Esophagus (tissue), 2 donors: Measurements from ENCODE around the gene VIL1. TPM values are rescaled to one million over a fixed set of nuclear protein-coding genes. Genes with fewer than 3 reads are reported as not detected.

Source experiments
- H3K27ac ChIP-seq, 2 donors: one replicate each; pipeline ENCODE4 v1.5.1; 2013; ENCODE audit warnings: low read depth in 2 of 2, mild to moderate bottlenecking in 2 of 2, inconsistent platforms in 1 of 2, low read length in 1 of 2, moderate library complexity in 1 of 2
- H3K27me3 ChIP-seq, 2 donors: one replicate each; pipeline ENCODE4 v1.6.1; 2013; ENCODE audit warnings: low read length in 2 of 2, control low read depth in 1 of 2, mild to moderate bottlenecking in 1 of 2; ENCODE audit not compliant: insufficient read depth in 2 of 2, control insufficient read depth in 1 of 2
- H3K36me3 ChIP-seq, 2 donors: one replicate each; pipeline ENCODE4 v1.6.1; 2013; ENCODE audit warnings: low read length in 1 of 2; ENCODE audit not compliant: control insufficient read depth in 2 of 2, insufficient read depth in 2 of 2
- H3K4me1 ChIP-seq, 2 donors: one replicate each; pipeline ENCODE4 v1.6.1; 2013; ENCODE audit warnings: low read length in 1 of 2; ENCODE audit not compliant: control insufficient read depth in 2 of 2, insufficient read depth in 2 of 2
- H3K4me3 ChIP-seq, 2 donors: one replicate each; pipeline ENCODE4 v1.5.1; 2013; ENCODE audit warnings: low read length in 2 of 2, mild to moderate bottlenecking in 2 of 2, low read depth in 1 of 2, moderate library complexity in 1 of 2
- H3K9me3 ChIP-seq, 2 donors: one replicate each; pipeline ENCODE4 v1.6.1; 2013; ENCODE audit warnings: mild to moderate bottlenecking in 2 of 2, low read depth in 1 of 2, low read length in 1 of 2, moderate library complexity in 1 of 2; ENCODE audit not compliant: control insufficient read depth in 2 of 2, insufficient read depth in 1 of 2
- WGBS, 2 donors: extraction: QIAGEN DNeasy Blood & Tissue Kit; methylation state at CpG; one replicate each; pipeline ENCODE4 v1.1.7; 2013; 5-methylcytosine and 5-hydroxymethylcytosine counted together
- polyA plus RNA-seq, 2 donors: library from polyadenylated mRNA; stranded (reverse); fragments of 200-250 nt; gene quantifications; one replicate each; pipeline ENCODE4 v1.2.3, GENCODE V29; 2013
- donor health status: healthy with polysubstance abuse.
- donor health status: Bipolar disorder and iron deficiency.

VIL1 gene
- under 1 TPM; 0.02 to 0.26 TPM for polyA plus RNA-seq

DNA sequence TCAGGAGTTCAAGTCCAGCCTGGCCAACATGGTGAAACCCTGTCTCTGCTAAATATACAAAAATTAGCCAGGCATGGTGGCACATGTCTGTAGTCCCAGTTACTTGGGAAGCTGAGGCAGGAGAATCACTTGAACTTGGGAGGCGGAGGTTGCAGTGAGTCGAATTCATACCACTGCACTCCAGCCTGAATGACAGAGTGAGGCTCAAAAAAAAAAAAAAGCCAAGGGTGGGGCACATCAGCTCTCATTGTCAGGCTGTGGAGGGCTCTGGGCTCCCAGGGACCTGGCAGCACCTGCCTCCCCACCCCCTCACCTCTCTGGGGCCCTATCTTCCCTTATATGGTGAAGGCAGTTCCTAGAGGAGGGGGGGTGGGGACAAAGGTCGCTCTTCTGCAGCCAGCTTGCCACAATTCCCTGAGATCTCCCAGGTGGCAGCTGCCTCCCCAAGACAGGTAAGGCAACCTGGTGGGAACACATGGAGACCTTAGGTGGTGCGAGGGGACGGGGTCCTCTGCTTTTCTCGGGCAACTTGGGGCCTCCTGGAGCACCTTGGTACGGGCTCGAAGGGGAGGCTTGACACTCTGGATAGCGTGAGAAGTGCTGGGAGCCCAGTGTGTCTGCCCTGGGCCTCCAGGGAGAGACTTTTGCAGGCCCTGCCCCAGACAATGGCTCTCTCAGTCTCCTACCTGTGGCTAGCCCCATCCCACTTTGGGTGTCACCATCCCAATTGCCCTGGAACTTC is at the start of gene VIL1:
Gene VIL1 (plus strand): TSS at position 407 of the 742 bp plus-strand sequence. CDS start 4,656 bp downstream, outside the sequence.
- no peaks in the 10 kb centered on the region for H3K9me3 ChIP-seq
- 77 to 84% methylated on average over 8 to 9 of the region's 9 CpGs for WGBS, 2 donors
- no peak within 1 kb of the TSS for H3K4me3 ChIP-seq
- no peaks in the 10 kb centered on the region for H3K36me3 ChIP-seq
- no peak within 1 kb of the TSS for H3K27ac ChIP-seq
- no peaks in the 10 kb centered on the region for H3K4me1 ChIP-seq
- no peaks in the 10 kb centered on the region for H3K27me3 ChIP-seq

DNA sequence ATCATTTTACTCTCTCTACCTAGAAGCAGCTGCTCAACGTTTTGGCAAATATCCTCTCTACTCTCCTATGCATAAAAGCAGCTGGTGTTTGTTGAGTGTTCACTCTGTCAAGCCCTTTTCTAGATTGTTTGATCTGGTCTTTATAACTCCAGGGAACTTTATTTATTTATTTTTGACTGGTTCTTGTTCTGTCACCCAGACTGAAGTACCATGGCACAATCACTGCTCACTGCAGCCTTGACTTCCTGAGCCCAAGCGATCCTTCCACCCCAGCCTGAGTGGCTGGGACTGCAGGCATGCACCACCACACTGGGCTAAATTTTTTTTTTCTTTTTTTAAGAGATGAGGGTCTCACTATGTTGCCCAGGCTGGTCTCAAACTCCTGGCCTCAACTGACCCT is 49.6 kb upstream of the VIL1 start:
- WGBS, 2 donors: 53 to 65% methylated on average over 2 of the region's 2 CpGs
- peaks cover 2 to 3% of the 10 kb centered on the region in 2 donors for H3K9me3 ChIP-seq
- H3K27ac ChIP-seq: no peak overlapping the region
- H3K27me3 ChIP-seq: no peaks in the 10 kb centered on the region
- no peak overlapping the region for H3K4me3 ChIP-seq
- no peaks in the 10 kb centered on the region for H3K4me1 ChIP-seq
- no peaks in the 10 kb centered on the region for H3K36me3 ChIP-seq

DNA sequence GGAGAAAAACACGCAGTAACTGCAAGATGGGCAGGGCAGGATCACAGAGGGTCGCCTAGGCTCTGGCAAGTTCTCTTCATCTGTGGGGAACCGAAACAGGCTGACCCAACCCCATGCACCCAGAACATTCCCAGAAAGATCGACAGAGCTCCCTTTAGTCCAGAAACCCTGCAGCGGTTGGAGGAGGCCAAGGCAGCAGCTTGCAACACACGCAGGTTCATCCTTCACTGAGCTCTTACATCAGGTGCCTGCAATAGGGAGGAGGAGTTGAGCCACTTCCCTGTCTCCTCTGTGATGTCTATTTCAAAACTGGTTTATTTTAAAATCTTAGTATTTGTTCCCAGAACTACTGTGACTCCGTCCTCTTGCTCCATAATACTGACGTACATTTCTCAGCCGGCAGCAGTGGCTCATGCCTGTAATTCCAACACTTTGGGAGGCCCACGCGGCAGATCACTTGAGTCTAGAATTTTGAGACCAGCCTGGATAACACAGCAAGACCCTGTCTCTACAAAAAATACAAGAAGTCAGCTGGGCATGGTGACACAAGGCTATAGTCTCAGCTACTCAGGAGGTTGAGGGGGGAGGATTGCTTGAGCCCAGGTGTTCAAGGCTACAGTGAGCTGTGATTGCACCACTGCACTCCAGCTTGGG is 48.4 kb upstream of the VIL1 start:
- peak overlapping the region in 1 of 2 donors; percentile 1 for H3K27ac ChIP-seq
- H3K36me3 ChIP-seq: no peaks in the 10 kb centered on the region

DNA sequence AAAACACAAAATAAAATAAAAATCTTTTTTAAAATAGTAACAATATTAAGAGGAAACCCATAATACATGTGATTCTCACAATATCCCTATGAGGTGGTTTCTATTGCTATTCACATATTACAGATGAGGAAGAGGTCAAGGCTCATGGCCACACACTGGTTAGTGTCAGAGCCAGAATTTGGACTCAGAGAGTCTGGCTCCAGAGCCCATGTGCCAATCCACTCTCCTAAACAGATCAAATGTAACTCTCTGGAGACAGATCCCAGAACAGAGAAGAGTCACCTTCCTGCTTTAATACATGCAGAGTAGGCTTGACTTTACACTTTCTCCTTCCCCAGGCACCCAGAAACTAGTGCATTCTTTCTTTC is 47.0 kb upstream of the VIL1 start:
- no peaks in the 10 kb centered on the region for H3K27me3 ChIP-seq
- no peak overlapping the region for H3K4me3 ChIP-seq
- H3K36me3 ChIP-seq: no peaks in the 10 kb centered on the region
- H3K9me3 ChIP-seq: no peaks in the 10 kb centered on the region
- H3K4me1 ChIP-seq: no peaks in the 10 kb centered on the region
- H3K27ac ChIP-seq: no peak overlapping the region

More for the DNA sequence above, 48.4 kb upstream of the VIL1 start:
- peaks cover 2 to 3% of the 10 kb centered on the region in 2 donors for H3K9me3 ChIP-seq
- no peaks in the 10 kb centered on the region for H3K27me3 ChIP-seq
- no peaks in the 10 kb centered on the region for H3K4me1 ChIP-seq
- H3K4me3 ChIP-seq: no peak overlapping the region
- 79 to 80% methylated on average over 11 of the region's 11 CpGs for WGBS, 2 donors

DNA sequence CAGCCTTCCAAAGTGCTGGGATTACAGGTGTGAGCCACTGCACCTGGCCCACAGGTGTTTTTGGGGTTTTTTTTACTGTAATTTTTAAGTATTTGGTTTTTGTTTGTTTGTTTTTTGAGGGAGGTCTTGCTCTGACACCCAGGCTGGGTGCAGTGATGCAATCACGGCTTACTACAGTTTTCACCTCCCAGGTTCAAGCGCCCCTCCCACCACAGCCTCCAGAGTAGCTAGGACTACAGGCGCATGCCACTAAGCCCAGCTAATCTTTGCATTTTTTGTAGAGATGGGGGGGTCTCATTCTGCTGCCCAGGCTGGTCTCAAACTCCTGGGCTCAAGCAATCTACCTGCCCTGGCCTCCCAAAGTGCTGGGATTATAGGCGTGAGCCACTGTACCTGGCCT is 44.1 kb upstream of the VIL1 start:
- Histone ChIP-seq H3K4me1 (no peaks in the 10 kb centered on the region), H3K27ac (peak overlapping the region in 1 of 2 donors; percentile 10), H3K4me3 (no peak overlapping the region), H3K36me3 (no peaks in the 10 kb centered on the region), H3K27me3 (no peaks in the 10 kb centered on the region), H3K9me3 (no peaks in the 10 kb centered on the region)
- WGBS, 2 donors: 52 to 58% methylated on average over 4 of the region's 4 CpGs

DNA sequence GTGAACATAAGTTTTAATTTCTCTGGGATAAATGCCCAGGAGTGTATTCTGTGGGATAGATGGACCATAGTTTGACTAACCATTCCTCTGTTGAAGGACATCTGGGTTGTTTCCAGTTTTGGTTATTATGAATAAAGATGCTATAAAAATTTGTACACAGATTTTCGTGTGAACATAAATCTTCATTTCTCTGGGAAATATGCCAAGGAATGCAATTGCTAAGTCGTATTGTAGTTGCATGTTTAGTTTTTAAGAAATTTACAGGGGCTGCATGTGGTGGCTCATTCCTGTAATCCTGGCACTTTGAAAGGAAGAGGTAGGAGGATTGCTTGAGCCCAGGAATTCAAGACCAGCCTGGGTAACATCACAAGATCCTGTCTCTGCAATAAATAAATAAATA is 43.7 kb upstream of the VIL1 start:
- 12 to 29% methylated on average over 2 of the region's 2 CpGs for WGBS, 2 donors
- no peaks in the 10 kb centered on the region for H3K9me3 ChIP-seq
- H3K27ac ChIP-seq: no peak overlapping the region
- no peaks in the 10 kb centered on the region for H3K36me3 ChIP-seq
- no peak overlapping the region for H3K4me3 ChIP-seq
- no peaks in the 10 kb centered on the region for H3K4me1 ChIP-seq
- H3K27me3 ChIP-seq: no peaks in the 10 kb centered on the region

DNA sequence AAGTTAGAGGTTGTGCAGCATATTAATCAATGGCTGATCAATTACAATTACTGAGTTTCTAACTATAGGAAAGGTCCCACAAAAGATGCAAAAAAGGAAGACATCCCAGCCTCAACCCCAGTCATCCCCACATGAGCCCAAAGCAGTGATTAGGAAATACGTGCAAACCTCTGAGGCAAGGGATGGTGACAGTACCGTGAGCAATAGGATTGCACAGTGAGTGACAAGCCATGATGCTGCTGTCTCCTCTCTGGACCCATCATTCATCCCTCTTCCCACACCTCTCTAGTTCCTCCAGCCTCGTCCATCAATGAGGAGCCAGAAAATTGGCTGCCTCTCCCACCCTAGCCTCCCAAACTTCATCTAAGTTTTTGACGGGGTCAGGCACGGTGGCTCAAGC is 40.9 kb upstream of the VIL1 start:
- H3K4me1 ChIP-seq: peaks cover 0 to 4% of the 10 kb centered on the region in 2 donors
- 85 to 88% methylated on average over 5 of the region's 5 CpGs for WGBS, 2 donors
- H3K36me3 ChIP-seq: no peaks in the 10 kb centered on the region
- no peak overlapping the region for H3K4me3 ChIP-seq
- no peak overlapping the region for H3K27ac ChIP-seq
- no peaks in the 10 kb centered on the region for H3K9me3 ChIP-seq
- no peaks in the 10 kb centered on the region for H3K27me3 ChIP-seq

DNA sequence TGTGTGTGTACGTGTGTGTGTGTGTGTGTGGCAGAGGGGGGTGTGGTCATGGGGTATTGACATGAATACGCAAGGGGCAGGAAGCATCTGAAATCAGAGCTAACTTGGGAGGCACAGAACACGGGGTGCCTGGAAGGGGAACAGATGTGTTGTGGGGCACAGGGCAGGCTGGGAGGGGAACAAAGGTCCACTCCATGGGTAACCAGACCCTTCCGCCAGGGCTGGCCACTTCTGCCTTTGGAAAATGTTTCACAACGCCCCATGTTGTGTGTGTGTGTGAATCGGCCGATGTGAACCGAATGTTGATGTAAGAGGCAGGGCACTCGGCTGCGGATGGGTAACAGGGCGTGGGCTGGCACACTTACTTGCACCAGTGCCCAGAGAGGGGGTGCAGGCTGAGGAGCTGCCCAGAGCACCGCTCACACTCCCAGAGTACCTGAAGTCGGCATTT is 37.0 kb upstream of the VIL1 start, which contains the start of gene SLC11A1:
Gene SLC11A1 (plus strand): TSS at position 358 of the 451 bp plus-strand sequence. CDS start 96 bp downstream, outside the sequence.
- H3K27ac ChIP-seq: peak within 1 kb of the TSS in 1 of 2 donors; percentile 6
- 55 to 68% methylated on average over 13 of the region's 13 CpGs for WGBS, 2 donors
- no peaks in the 10 kb centered on the region for H3K9me3 ChIP-seq
- H3K27me3 ChIP-seq: no peaks in the 10 kb centered on the region
- H3K4me1 ChIP-seq: peaks cover 4 to 6% of the 10 kb centered on the region in 2 donors
- H3K36me3 ChIP-seq: no peaks in the 10 kb centered on the region
- H3K4me3 ChIP-seq: no peak within 1 kb of the TSS

DNA sequence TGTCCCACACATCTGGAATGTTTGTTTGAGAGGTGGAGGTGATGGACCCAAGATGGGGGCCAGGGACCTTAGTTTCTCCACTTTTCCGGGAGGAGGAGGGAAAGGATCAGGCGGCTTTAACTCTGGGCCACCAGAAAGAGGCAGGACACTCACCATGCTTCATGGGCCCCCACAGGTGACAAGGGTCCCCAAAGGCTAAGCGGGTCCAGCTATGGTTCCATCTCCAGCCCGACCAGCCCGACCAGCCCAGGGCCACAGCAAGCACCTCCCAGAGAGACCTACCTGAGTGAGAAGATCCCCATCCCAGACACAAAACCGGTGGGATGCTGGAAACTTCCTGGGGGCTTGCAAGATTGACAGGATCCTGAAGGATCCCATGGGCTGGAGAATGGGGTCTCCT is 36.1 kb upstream of the VIL1 start:
- Histone ChIP-seq H3K9me3 (no peaks in the 10 kb centered on the region), H3K4me3 (no peak overlapping the region), H3K36me3 (no peaks in the 10 kb centered on the region), H3K4me1 (peaks cover 4 to 10% of the 10 kb centered on the region in 2 donors), H3K27ac (no peak overlapping the region), H3K27me3 (no peaks in the 10 kb centered on the region)
- WGBS, 2 donors: 92 to 93% methylated on average over 6 of the region's 6 CpGs
